Ishikawa (cell line): Measurements from ENCODE around the gene IGFALS.

Experiments used
- EP300 ChIP-seq: IDR thresholded peaks from 2 replicates; pipeline ENCODE4 v1.6.1; 2012; ENCODE audit warnings: borderline replicate concordance
- TCF12 ChIP-seq: IDR thresholded peaks from 2 replicates; pipeline ENCODE4 v1.6.1; 2012; ENCODE audit warnings: low read depth

DNA sequence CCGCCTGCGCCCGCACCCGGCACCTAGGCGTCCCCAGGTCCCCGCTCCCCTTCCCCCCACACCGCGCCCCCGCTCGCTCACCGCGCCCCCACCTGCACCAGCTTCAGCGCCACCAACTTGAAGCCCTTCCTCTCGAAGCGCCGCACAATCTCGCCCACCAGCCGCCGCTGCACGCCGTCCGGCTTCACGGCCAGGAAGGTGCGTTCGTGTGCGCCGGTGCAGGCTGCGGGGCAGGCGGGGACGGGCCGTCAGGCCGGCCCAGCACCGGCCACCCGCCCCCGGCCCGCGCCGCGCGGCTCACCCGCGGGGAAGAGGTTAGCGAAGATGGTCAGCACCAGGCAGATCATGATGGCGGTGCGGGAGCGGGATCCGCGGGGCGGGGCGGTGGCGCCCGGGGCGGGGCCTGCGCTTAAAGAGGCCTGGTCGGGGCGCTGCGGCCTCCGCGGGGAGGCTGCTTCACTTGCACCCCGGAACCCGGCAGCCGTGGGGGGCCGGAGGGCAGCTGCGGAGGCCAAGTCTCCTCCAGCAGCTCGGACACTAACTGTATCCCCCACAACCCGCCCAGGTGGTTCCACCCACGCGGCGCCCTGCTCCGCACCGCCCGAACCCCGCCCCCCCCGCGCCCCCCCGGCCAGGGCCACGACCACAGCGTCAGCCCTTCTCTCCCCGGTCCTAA, 22.2 kb downstream of the IGFALS start, which contains the start of gene NME3:
- TF ChIP-seq EP300 (no peak), TCF12 (no peak)
